Astrocyte (in vitro differentiated cells and primary cell): Measurements from ENCODE around the gene COL28A1.

Experiments used
- CTCF ChIP-seq: IDR thresholded peaks from 2 replicates; pipeline ENCODE4 v1.5.1; 2011; ENCODE audit warnings: low read depth, mild to moderate bottlenecking, inconsistent platforms, low read length, moderate library complexity; ENCODE audit not compliant: insufficient read depth
- EZH2 ChIP-seq: IDR thresholded peaks from 2 replicates; pipeline ENCODE4 v1.6.1; 2012; ENCODE audit warnings: mild to moderate bottlenecking, low read length, inconsistent platforms; ENCODE audit not compliant: insufficient read depth

- no peak for TF ChIP-seq CTCF
- no peak for TF ChIP-seq EZH2
These were observed 91.8 kb downstream of the COL28A1 start for GRCh38 chr7:7443806-7444350.
